Measurements from ENCODE around the gene TENM3. TPM values are rescaled to one million over a fixed set of nuclear protein-coding genes. Genes with fewer than 3 reads are reported as not detected.

Gene TENM3
- total RNA-seq, 2 experiments from 2014 or later, result not detected

GRCh38 chr4:182258441-182259000, 15.3 kb downstream of the TENM3 start:
- CTCF ChIA-PET, result no interaction called here
- Mint-ChIP-seq H3K9me3 (no peaks in the 10 kb centered on the region), H3K27ac (no peak overlapping the region), H3K4me3 (no peak overlapping the region), H3K4me1 (ENCODE audit: low read depth) (no peaks in the 10 kb centered on the region), H3K36me3 (ENCODE audit: low read depth) (no peaks in the 10 kb centered on the region), H3K27me3 (no peaks in the 10 kb centered on the region)
- intact Hi-C loops (cut with micrococcal nuclease), result no loop called here
- POLR2A ChIA-PET, result no interaction called here
- TF ChIP-seq CTCF (IDR thresholded peaks at IDR 0.05), result no peak
- ATAC-seq, result no peak
- DNase-seq, result no peak

- POLR2A ChIA-PET, result no interaction called here
- no peak for ATAC-seq
- H3K4me3 Mint-ChIP-seq, result no peak overlapping the region
- H3K9me3 Mint-ChIP-seq, result no peaks in the 10 kb centered on the region
- no peak for TF ChIP-seq CTCF (IDR thresholded peaks at IDR 0.05)
- no peak overlapping the region for H3K27ac Mint-ChIP-seq
- no peak for DNase-seq
- no peaks in the 10 kb centered on the region for H3K36me3 Mint-ChIP-seq (ENCODE audit: low read depth)
- intact Hi-C loops (cut with micrococcal nuclease), result no loop called here
- H3K4me1 Mint-ChIP-seq (ENCODE audit: low read depth), result no peaks in the 10 kb centered on the region
- CTCF ChIA-PET, result no interaction called here
- no peaks in the 10 kb centered on the region for H3K27me3 Mint-ChIP-seq
These were observed 18.5 kb downstream of the TENM3 start for GRCh38 chr4:182261651-182262223.

GRCh38 chr4:182263562-182263961, 20.4 kb downstream of the TENM3 start:
- DNase-seq (no peak), ATAC-seq (no peak)
- Mint-ChIP-seq H3K27ac (no peak overlapping the region), H3K9me3 (no peaks in the 10 kb centered on the region), H3K4me3 (no peak overlapping the region), H3K36me3 (ENCODE audit: low read depth) (no peaks in the 10 kb centered on the region), H3K27me3 (no peaks in the 10 kb centered on the region), H3K4me1 (ENCODE audit: low read depth) (no peaks in the 10 kb centered on the region)
- intact Hi-C loops (cut with micrococcal nuclease), result no loop called here
- ChIA-PET POLR2A (interaction anchor here (1.4 kb wide), 1 partner anchor 10 kb away, joined by 3 read pairs; no protein-coding TSS in a partner anchor), CTCF (no interaction called here)
- TF ChIP-seq CTCF (IDR thresholded peaks at IDR 0.05), result no peak

GRCh38 chr4:182264139-182264752, 21.0 kb downstream of the TENM3 start:
- no peaks in the 10 kb centered on the region for H3K36me3 Mint-ChIP-seq (ENCODE audit: low read depth)
- no peaks in the 10 kb centered on the region for H3K9me3 Mint-ChIP-seq
- no peak for DNase-seq
- ATAC-seq, result no peak
- CTCF ChIA-PET, result no interaction called here
- no peak overlapping the region for H3K4me3 Mint-ChIP-seq
- H3K27ac Mint-ChIP-seq, result no peak overlapping the region
- no peaks in the 10 kb centered on the region for H3K27me3 Mint-ChIP-seq
- H3K4me1 Mint-ChIP-seq (ENCODE audit: low read depth), result no peaks in the 10 kb centered on the region
- intact Hi-C loops (cut with micrococcal nuclease), result no loop called here
- POLR2A ChIA-PET, result interaction anchor here (0.6 to 1.4 kb wide), 2 partner anchors 9 to 1113 kb away, joined by 3 read pairs; no protein-coding TSS in a partner anchor
- TF ChIP-seq CTCF (IDR thresholded peaks at IDR 0.05), result no peak

GRCh38 chr4:182265881-182266280, 22.7 kb downstream of the TENM3 start:
- CTCF ChIA-PET, result no interaction called here
- no peak for DNase-seq
- H3K4me3 Mint-ChIP-seq, result no peak overlapping the region
- POLR2A ChIA-PET, result interaction anchor here (0.5 kb wide), 1 partner anchor 1066 kb away, joined by 3 read pairs; no protein-coding TSS in a partner anchor
- no peaks in the 10 kb centered on the region for H3K27me3 Mint-ChIP-seq
- H3K4me1 Mint-ChIP-seq (ENCODE audit: low read depth), result no peaks in the 10 kb centered on the region
- no peaks in the 10 kb centered on the region for H3K9me3 Mint-ChIP-seq
- no peak for TF ChIP-seq CTCF (IDR thresholded peaks at IDR 0.05)
- H3K36me3 Mint-ChIP-seq (ENCODE audit: low read depth), result no peaks in the 10 kb centered on the region
- no peak overlapping the region for H3K27ac Mint-ChIP-seq
- intact Hi-C loops (cut with micrococcal nuclease), result no loop called here
- no peak for ATAC-seq

Data from activated CD8-positive, alpha-beta T cell treated with anti-CD3 and anti-CD28 coated beads for 36 hours (primary cell).